Measurements from ENCODE around the gene PRRX2.

Gene PRRX2

GRCh38 chr9:129732100-129732499 is 66.7 kb downstream of the PRRX2 start:
- TF ChIP-seq CREB5 (CRISPR knock-in tag; IDR thresholded peaks at IDR 0.05; ENCODE audit: low read depth) = no peak
- TF ChIP-seq ARNTL (CRISPR knock-in tag; IDR thresholded peaks at IDR 0.05; ENCODE audit: borderline replicate concordance, low read depth) = no peak
- no peak for TF ChIP-seq PATZ1 (CRISPR knock-in tag; IDR thresholded peaks at IDR 0.05; ENCODE audit: borderline replicate concordance)
- TF ChIP-seq BACH2 (CRISPR knock-in tag; IDR thresholded peaks at IDR 0.05; ENCODE audit: borderline replicate concordance) = no peak
- TF ChIP-seq RARB (CRISPR knock-in tag; IDR thresholded peaks at IDR 0.05) = no peak
- TF ChIP-seq, protein P1, sequence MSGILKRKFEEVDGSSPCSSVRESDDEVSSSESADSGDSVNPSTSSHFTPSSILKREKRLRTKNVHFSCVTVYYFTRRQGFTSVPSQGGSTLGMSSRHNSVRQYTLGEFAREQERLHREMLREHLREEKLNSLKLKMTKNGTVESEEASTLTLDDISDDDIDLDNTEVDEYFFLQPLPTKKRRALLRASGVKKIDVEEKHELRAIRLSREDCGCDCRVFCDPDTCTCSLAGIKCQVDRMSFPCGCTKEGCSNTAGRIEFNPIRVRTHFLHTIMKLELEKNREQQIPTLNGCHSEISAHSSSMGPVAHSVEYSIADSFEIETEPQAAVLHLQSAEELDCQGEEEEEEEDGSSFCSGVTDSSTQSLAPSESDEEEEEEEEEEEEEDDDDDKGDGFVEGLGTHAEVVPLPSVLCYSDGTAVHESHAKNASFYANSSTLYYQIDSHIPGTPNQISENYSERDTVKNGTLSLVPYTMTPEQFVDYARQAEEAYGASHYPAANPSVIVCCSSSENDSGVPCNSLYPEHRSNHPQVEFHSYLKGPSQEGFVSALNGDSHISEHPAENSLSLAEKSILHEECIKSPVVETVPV (CRISPR knock-in tag; IDR thresholded peaks at IDR 0.05) = no peak
- no peak for TF ChIP-seq TOX (CRISPR knock-in tag; IDR thresholded peaks at IDR 0.05; ENCODE audit: borderline replicate concordance)
- TF ChIP-seq ESRRG (CRISPR knock-in tag; IDR thresholded peaks at IDR 0.05) = no peak
- ATAC-seq = no peak

DNA sequence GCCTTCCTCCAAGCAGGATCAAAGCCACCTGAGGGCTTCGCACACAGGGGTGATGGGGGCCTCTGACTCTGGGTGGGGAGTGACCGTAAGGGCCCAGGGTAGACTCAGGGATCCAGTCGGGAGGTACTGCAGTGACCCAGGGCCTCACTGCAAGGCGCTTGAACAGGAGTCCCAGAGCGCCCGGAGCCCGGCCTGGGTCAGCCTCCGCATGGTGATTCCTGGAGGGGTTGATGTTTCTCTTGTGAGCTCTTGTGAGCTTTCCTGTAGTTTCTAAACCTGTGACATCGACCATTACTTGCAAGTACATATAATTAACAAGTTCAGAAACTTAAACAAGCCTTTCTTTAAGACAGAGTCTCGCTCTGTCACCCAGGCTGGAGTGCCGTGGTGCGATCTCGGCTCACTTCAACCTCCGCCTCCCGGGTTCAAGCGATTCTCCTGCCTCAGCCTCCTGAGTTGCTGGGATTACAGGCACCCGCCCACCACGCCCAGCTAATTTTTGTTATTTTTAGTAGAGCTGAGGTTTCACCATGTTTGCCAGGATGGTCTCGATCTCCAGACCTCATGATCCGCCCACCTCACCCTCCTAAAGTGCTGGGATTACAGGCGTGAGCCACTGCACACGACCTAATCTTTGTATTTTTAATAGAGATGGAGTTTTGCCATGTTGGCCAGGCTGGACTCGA is 67.6 kb downstream of the PRRX2 start:
- no peak for ATAC-seq
- TF ChIP-seq, protein P2, sequence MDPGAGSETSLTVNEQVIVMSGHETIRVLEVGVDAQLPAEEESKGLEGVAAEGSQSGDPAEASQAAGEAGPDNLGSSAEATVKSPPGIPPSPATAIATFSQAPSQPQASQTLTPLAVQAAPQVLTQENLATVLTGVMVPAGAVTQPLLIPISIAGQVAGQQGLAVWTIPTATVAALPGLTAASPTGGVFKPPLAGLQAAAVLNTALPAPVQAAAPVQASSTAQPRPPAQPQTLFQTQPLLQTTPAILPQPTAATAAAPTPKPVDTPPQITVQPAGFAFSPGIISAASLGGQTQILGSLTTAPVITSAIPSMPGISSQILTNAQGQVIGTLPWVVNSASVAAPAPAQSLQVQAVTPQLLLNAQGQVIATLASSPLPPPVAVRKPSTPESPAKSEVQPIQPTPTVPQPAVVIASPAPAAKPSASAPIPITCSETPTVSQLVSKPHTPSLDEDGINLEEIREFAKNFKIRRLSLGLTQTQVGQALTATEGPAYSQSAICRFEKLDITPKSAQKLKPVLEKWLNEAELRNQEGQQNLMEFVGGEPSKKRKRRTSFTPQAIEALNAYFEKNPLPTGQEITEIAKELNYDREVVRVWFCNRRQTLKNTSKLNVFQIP (CRISPR knock-in tag; IDR thresholded peaks at IDR 0.05; ENCODE audit: borderline replicate concordance, low read depth) = no peak
- TF ChIP-seq ZNF70 (CRISPR knock-in tag; IDR thresholded peaks at IDR 0.05) (no peak), BACH2 (CRISPR knock-in tag; IDR thresholded peaks at IDR 0.05; ENCODE audit: borderline replicate concordance) (no peak), TOX (CRISPR knock-in tag; IDR thresholded peaks at IDR 0.05; ENCODE audit: borderline replicate concordance) (no peak), SNAI2 (CRISPR knock-in tag; IDR thresholded peaks at IDR 0.05) (no peak), ISL1 (CRISPR knock-in tag; IDR thresholded peaks at IDR 0.05) (no peak), ZC3H10 (CRISPR knock-in tag; IDR thresholded peaks at IDR 0.05) (no peak), PATZ1 (CRISPR knock-in tag; IDR thresholded peaks at IDR 0.05; ENCODE audit: borderline replicate concordance) (no peak), OSR1 (CRISPR knock-in tag; IDR thresholded peaks at IDR 0.05) (no peak), ZNF8 (CRISPR knock-in tag; IDR thresholded peaks at IDR 0.05) (no peak), CREB5 (CRISPR knock-in tag; IDR thresholded peaks at IDR 0.05; ENCODE audit: low read depth) (no peak), GLIS3 (CRISPR knock-in tag; IDR thresholded peaks at IDR 0.05) (no peak), CSDC2 (CRISPR knock-in tag; IDR thresholded peaks at IDR 0.05) (no peak), TSHZ2 (CRISPR knock-in tag; IDR thresholded peaks at IDR 0.05) (no peak), ESRRG (CRISPR knock-in tag; IDR thresholded peaks at IDR 0.05) (no peak), ARNTL (CRISPR knock-in tag; IDR thresholded peaks at IDR 0.05; ENCODE audit: borderline replicate concordance, low read depth) (no peak), ZFP3 (CRISPR knock-in tag; IDR thresholded peaks at IDR 0.05) (no peak)
- TF ChIP-seq, protein P1 (CRISPR knock-in tag; IDR thresholded peaks at IDR 0.05) = no peak
